ENCODE measurements around the gene ATG12.
"Not testable (repeated sequence)": the region's sequence is repeated elsewhere in the genome, so short reads cannot be mapped to it uniquely, and the experiment has no call there.

The ATG12 gene

GRCh38 chr5:115829913-115830312 is 11.5 kb downstream of the ATG12 start:
- Histone ChIP-seq H3K9me3 (ENCODE audit: severe bottlenecking) (no peaks in the 10 kb centered on the region), H3K36me3 (peaks cover 23% of the 10 kb centered on the region)

GRCh38 chr5:115825948-115826347 is 15.4 kb downstream of the ATG12 start:
- H3K36me3 ChIP-seq, result peaks cover 17% of the 10 kb centered on the region
- H3K27ac ChIP-seq, result no peak overlapping the region
- H3K9me3 ChIP-seq (ENCODE audit: severe bottlenecking), result no peaks in the 10 kb centered on the region
- TF ChIP-seq CTCF (IDR thresholded peaks at IDR 0.05; ENCODE audit: low read depth, low read length), result no peak
- no peaks in the 10 kb centered on the region for H3K27me3 ChIP-seq (ENCODE audit: insufficient read depth, low read depth, severe bottlenecking)
- no peak overlapping the region for H3K4me3 ChIP-seq (ENCODE audit: low read depth, low read length)
- DNase-seq, result no peak

More at GRCh38 chr5:115829913-115830312, 11.5 kb downstream of the ATG12 start:
- Histone ChIP-seq H3K27ac (no peak overlapping the region), H3K4me3 (ENCODE audit: low read depth, low read length) (no peak overlapping the region), H3K27me3 (ENCODE audit: insufficient read depth, low read depth, severe bottlenecking) (no peaks in the 10 kb centered on the region)
- no peak for DNase-seq
- no peak for TF ChIP-seq CTCF (IDR thresholded peaks at IDR 0.05; ENCODE audit: low read depth, low read length)

GRCh38 chr5:115824983-115825382 is 16.4 kb downstream of the ATG12 start:
- not testable (repeated sequence) for DNase-seq; H3K27ac ChIP-seq; H3K4me3 ChIP-seq (ENCODE audit: low read depth, low read length); H3K9me3 ChIP-seq (ENCODE audit: severe bottlenecking); H3K27me3 ChIP-seq (ENCODE audit: insufficient read depth, low read depth, severe bottlenecking)
- H3K36me3 ChIP-seq, result peaks cover 13% of the 10 kb centered on the region

GRCh38 chr5:115820846-115821245 is 20.5 kb downstream of the ATG12 start:
- Histone ChIP-seq H3K9me3 (ENCODE audit: severe bottlenecking) (no peaks in the 10 kb centered on the region), H3K27ac (no peak overlapping the region), H3K27me3 (ENCODE audit: insufficient read depth, low read depth, severe bottlenecking) (no peaks in the 10 kb centered on the region), H3K4me3 (ENCODE audit: low read depth, low read length) (no peak overlapping the region), H3K36me3 (no peaks in the 10 kb centered on the region)
- no peak for TF ChIP-seq CTCF (IDR thresholded peaks at IDR 0.05; ENCODE audit: low read depth, low read length)
- DNase-seq, result no peak

- Histone ChIP-seq H3K4me3 (ENCODE audit: low read depth, low read length) (no peak overlapping the region), H3K27me3 (ENCODE audit: insufficient read depth, low read depth, severe bottlenecking) (no peaks in the 10 kb centered on the region), H3K9me3 (ENCODE audit: severe bottlenecking) (no peaks in the 10 kb centered on the region), H3K36me3 (no peaks in the 10 kb centered on the region), H3K27ac (no peak overlapping the region)
- DNase-seq, result no peak
- TF ChIP-seq CTCF (IDR thresholded peaks at IDR 0.05; ENCODE audit: low read depth, low read length), result no peak
These were observed 22.5 kb downstream of the ATG12 start for GRCh38 chr5:115818821-115819220.

GRCh38 chr5:115817386-115817785 is 24.0 kb downstream of the ATG12 start:
- Histone ChIP-seq H3K27me3 (ENCODE audit: insufficient read depth, low read depth, severe bottlenecking) (no peaks in the 10 kb centered on the region), H3K4me3 (ENCODE audit: low read depth, low read length) (peak overlapping the region; percentile 88), H3K27ac (no peak overlapping the region), H3K36me3 (no peaks in the 10 kb centered on the region), H3K9me3 (ENCODE audit: severe bottlenecking) (no peaks in the 10 kb centered on the region)
- DNase-seq, result no peak
- TF ChIP-seq CTCF (IDR thresholded peaks at IDR 0.05; ENCODE audit: low read depth, low read length), result no peak
